Panc1 (cell line): ENCODE data around the gene GJB1.

Experiments used
- CTCF ChIP-seq: fragments of 450-650 bp; IDR thresholded peaks from 2 replicates; pipeline ENCODE4 v1.5.1; 2017; ENCODE audit warnings: mild to moderate bottlenecking
- POLR2AphosphoS5 ChIP-seq: IDR thresholded peaks from 2 replicates; pipeline ENCODE4 v1.6.1; 2012; ENCODE audit warnings: mild to moderate bottlenecking, low read depth, low read length, moderate library complexity

GRCh38 chrX:71256051-71256450 lies 33.0 kb downstream of the GJB1 start:
- no peak for TF ChIP-seq POLR2AphosphoS5
- no peak for TF ChIP-seq CTCF
